Transverse colon (tissue), 4 donors: ENCODE data around the gene ADK.

Source experiments
- CTCF ChIP-seq, 5 experiments: fragments of 200-600 bp in 3 of 5; fragments of 450-650 bp in 2 of 5; sonication (generic) in 3 of 5; IDR thresholded peaks; 1 replicate in 2 of 5; 2 replicates in 3 of 5; pipeline ENCODE4 v1.5.1; 2016 to 2017; ENCODE audit warnings: antibody characterized with exemption in 5 of 5, inconsistent platforms in 3 of 5, mild to moderate bottlenecking in 2 of 5, moderate library complexity in 1 of 5
- EP300 ChIP-seq: sonication (generic); formaldehyde crosslinking; IDR thresholded peaks from one replicate; pipeline ENCODE4 v1.6.1; 2017; ENCODE audit warnings: antibody characterized with exemption, low read depth
- POLR2A ChIP-seq: fragments of 450-650 bp; IDR thresholded peaks from one replicate; pipeline ENCODE4 v1.6.1; 2016; ENCODE audit warnings: antibody characterized with exemption, mild to moderate bottlenecking, moderate library complexity
- POLR2AphosphoS5 ChIP-seq, 3 donors: sonication (generic); formaldehyde crosslinking; IDR thresholded peaks; one replicate each; pipeline ENCODE4 v1.6.1; 2016; ENCODE audit warnings: antibody characterized with exemption in 3 of 3

- TF ChIP-seq POLR2A (no peak), CTCF (IDR thresholded peaks at IDR 0.05) (no peak), POLR2AphosphoS5 (IDR thresholded peaks at IDR 0.05) (no peak), EP300 (no peak)
Observed at GRCh38 chr10:74381291-74381853, 230.4 kb downstream of the ADK start.
